B cell (primary cell): Measurements from ENCODE around the gene OR1E2.
"Not testable (repeated sequence)": the region's sequence is repeated elsewhere in the genome, so short reads cannot be mapped to it uniquely, and the experiment has no call there.

Experiments used
- CTCF ChIP-seq: fragments of 200-600 bp; IDR thresholded peaks from one replicate; pipeline ENCODE4 v1.8.0; 2022; ENCODE audit warnings: antibody characterized with exemption, mild to moderate bottlenecking
- EZH2 ChIP-seq: IDR thresholded peaks from 2 replicates; pipeline ENCODE4 v1.6.1; 2012; ENCODE audit warnings: borderline replicate concordance, low read depth, mild to moderate bottlenecking, moderate library complexity, low read length; ENCODE audit not compliant: insufficient read depth, poor library complexity, severe bottlenecking

GRCh38 chr17:3412216-3412615, 21.4 kb downstream of the OR1E2 start:
- TF ChIP-seq CTCF, EZH2: not testable (repeated sequence)
